K562 (cell line): ENCODE results near the gene DDR1. TPM values are rescaled to one million over a fixed set of nuclear protein-coding genes. Genes with fewer than 3 reads are reported as not detected.

Experiments
- ASH1L ChIP-seq: fragments of 450-650 bp; IDR thresholded peaks from 2 replicates; pipeline ENCODE4 v1.6.1; 2018; ENCODE audit warnings: borderline replicate concordance, mild to moderate bottlenecking, low read depth; ENCODE audit not compliant: partially characterized antibody
- CHAMP1 ChIP-seq: fragments of 450-650 bp; IDR thresholded peaks from 2 replicates; pipeline ENCODE4 v1.6.1; 2016; ENCODE audit warnings: mild to moderate bottlenecking
- CREB3L1 ChIP-seq: fragments of 450-650 bp; IDR thresholded peaks from 2 replicates; pipeline ENCODE4 v1.6.1; 2014; ENCODE audit warnings: low read depth, mild to moderate bottlenecking, moderate library complexity, borderline replicate concordance
- E2F5 ChIP-seq: sonication (generic); formaldehyde crosslinking; IDR thresholded peaks from 2 replicates; pipeline ENCODE4 v1.8.0; 2022; ENCODE audit warnings: mild to moderate bottlenecking, missing genetic modification reagents
- ELF1 ChIP-seq: fragments of 200-800 bp; sonication (Bioruptor generic); IDR thresholded peaks from 2 replicates; pipeline ENCODE4 v1.6.1; 2016; ENCODE audit warnings: missing genetic modification characterization, missing compliant biosample characterization
- ETS2 ChIP-seq: IDR thresholded peaks from 2 replicates; pipeline ENCODE4 v1.6.1; 2016; ENCODE audit warnings: borderline replicate concordance, missing genetic modification characterization, mild to moderate bottlenecking, moderate library complexity, missing compliant biosample characterization; ENCODE audit not compliant: poor library complexity, severe bottlenecking
- HCFC1 ChIP-seq: IDR thresholded peaks from 2 replicates; pipeline ENCODE4 v1.6.1; 2012; ENCODE audit warnings: low read depth, low read length, improper control_type of control experiment
- MAFF ChIP-seq: IDR thresholded peaks from 2 replicates; pipeline ENCODE4 v1.6.1; 2012; ENCODE audit warnings: low read length, improper control_type of control experiment
- NCOA4 ChIP-seq: fragments of 450-650 bp; IDR thresholded peaks from 2 replicates; pipeline ENCODE4 v1.6.1; 2018; ENCODE audit warnings: mild to moderate bottlenecking; ENCODE audit not compliant: partially characterized antibody
- NUFIP1 ChIP-seq: fragments of 450-650 bp; IDR thresholded peaks from 2 replicates; pipeline ENCODE4 v1.6.1; 2018; ENCODE audit not compliant: partially characterized antibody
- POLR2G ChIP-seq: fragments of 200-400 bp; formaldehyde crosslinking; IDR thresholded peaks from 2 replicates; pipeline ENCODE4 v1.6.1; 2017; ENCODE audit warnings: low read depth, mild to moderate bottlenecking, antibody characterized with exemption, low read length, moderate library complexity
- SIN3B ChIP-seq: fragments of 450-650 bp; IDR thresholded peaks from 2 replicates; pipeline ENCODE4 v1.6.1; 2017; ENCODE audit warnings: low read depth, mild to moderate bottlenecking, moderate library complexity
- SMARCE1 ChIP-seq: fragments of 450-650 bp; IDR thresholded peaks from 2 replicates; pipeline ENCODE4 v1.7.1; 2016; ENCODE audit warnings: mild to moderate bottlenecking
- TBP ChIP-seq: optimal IDR thresholded peaks from 2 replicates; pipeline ENCODE3; 2011; ENCODE audit warnings: low read depth, low read length, improper control_type of control experiment
- ZNF124 ChIP-seq: sonication (generic); formaldehyde crosslinking; IDR thresholded peaks from 2 replicates; pipeline ENCODE4 v1.8.1; 2022; ENCODE audit warnings: missing genetic modification reagents
- polyA plus RNA-seq, 8 experiments: library from polyadenylated mRNA; depleted of rRNA in 4 of 8; stranded (reverse) in 5 of 8; unstranded in 3 of 8; fragments of >200 nt; fragmentation: Nextera tagmentation in 2 of 8; fragmentation: Illumina TruSeq in 1 of 8; extraction: Ambion mirVana in 2 of 8; extraction: Trizol in 1 of 8; gene quantifications; 2 replicates each; pipeline versions ENCODE4 v1.2.1 to v1.2.3, GENCODE V29; 2011 to 2014; ENCODE audit warnings: inconsistent platforms in 1 of 8, missing spikeins in 1 of 8
- total RNA-seq, 7 experiments: library from RNA; depleted of rRNA in 6 of 7; stranded (reverse); fragments of >200 nt in 6 of 7; fragmentation: Illumina TruSeq in 2 of 7; extraction: Trizol in 2 of 7; gene quantifications; 2 replicates each; pipeline versions ENCODE4 v1.2.1 to v1.2.3, GENCODE V29; 2011 to 2021; ENCODE audit warnings: low replicate concordance in 1 of 7
- TF ChIP-seq, protein P1 (sequence below): sonication (generic); formaldehyde crosslinking; IDR thresholded peaks from 2 replicates; pipeline ENCODE4 v1.8.0; 2023; ENCODE audit warnings: mild to moderate bottlenecking, missing genetic modification reagents
- TF ChIP-seq, protein P2 (sequence below): fragments of 450-650 bp; IDR thresholded peaks from 2 replicates; pipeline ENCODE4 v1.6.1; 2017; ENCODE audit warnings: antibody characterized with exemption

The DDR1 gene
- total and polyA plus RNA-seq, 9 of the 15 experiments (the other 6 are each of a cell fraction or from before 2014, with no cell fraction given), result 1.4 to 44.6 (median 12.2) TPM

DNA sequence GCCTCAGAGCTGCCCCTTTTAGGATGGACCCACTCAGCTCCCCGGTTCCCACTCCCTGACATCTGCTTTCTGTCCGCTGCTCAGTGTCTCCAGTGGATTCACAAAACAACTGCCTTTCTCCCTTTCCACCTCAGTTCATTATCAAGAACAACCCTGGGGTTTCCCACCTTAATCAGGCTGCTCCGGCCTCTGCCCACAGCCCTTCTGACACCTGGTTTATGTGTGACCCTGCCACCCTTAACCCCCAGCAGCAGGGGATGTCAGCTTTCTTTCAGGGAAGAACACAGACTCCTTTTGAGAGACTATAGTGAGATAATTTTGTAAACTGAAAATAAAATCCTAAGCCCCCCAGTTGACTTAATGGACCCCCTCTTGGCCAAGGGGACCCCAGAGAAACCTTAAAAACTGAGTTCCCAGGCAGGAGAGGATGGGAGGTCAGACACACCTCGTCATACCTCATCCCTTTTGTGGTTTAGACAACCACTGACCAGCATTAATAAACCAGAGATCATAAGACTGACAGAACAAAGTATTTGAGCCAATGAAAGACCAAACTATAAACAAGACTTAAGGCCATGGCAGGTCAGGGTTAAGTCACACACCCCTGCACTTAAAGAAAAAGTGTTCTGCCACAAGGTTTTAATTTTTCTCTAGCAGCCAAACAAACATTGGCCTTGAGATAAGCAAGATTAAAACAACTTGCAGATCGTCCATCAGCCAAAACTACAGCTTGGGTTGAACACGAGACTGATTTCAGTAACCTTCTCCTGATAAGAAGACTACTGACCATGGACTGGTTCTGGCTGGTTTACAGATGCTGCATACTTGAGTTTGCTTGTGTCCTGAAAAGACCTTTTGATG, 42.4 kb upstream of the DDR1 start (continued):
- TF ChIP-seq, protein P1, sequence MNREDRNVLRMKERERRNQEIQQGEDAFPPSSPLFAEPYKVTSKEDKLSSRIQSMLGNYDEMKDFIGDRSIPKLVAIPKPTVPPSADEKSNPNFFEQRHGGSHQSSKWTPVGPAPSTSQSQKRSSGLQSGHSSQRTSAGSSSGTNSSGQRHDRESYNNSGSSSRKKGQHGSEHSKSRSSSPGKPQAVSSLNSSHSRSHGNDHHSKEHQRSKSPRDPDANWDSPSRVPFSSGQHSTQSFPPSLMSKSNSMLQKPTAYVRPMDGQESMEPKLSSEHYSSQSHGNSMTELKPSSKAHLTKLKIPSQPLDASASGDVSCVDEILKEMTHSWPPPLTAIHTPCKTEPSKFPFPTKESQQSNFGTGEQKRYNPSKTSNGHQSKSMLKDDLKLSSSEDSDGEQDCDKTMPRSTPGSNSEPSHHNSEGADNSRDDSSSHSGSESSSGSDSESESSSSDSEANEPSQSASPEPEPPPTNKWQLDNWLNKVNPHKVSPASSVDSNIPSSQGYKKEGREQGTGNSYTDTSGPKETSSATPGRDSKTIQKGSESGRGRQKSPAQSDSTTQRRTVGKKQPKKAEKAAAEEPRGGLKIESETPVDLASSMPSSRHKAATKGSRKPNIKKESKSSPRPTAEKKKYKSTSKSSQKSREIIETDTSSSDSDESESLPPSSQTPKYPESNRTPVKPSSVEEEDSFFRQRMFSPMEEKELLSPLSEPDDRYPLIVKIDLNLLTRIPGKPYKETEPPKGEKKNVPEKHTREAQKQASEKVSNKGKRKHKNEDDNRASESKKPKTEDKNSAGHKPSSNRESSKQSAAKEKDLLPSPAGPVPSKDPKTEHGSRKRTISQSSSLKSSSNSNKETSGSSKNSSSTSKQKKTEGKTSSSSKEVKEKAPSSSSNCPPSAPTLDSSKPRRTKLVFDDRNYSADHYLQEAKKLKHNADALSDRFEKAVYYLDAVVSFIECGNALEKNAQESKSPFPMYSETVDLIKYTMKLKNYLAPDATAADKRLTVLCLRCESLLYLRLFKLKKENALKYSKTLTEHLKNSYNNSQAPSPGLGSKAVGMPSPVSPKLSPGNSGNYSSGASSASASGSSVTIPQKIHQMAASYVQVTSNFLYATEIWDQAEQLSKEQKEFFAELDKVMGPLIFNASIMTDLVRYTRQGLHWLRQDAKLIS (CRISPR knock-in tag), result no peak
- TF ChIP-seq CHAMP1 (no peak), HCFC1 (no peak), ETS2 (no peak), POLR2G (no peak), TBP (no peak), SIN3B (no peak), CREB3L1 (no peak), MAFF (no peak), ELF1 (tag) (no peak), NCOA4 (no peak), E2F5 (no peak), ZNF124 (CRISPR knock-in tag) (no peak), NUFIP1 (no peak), SMARCE1 (no peak), ASH1L (no peak)
- TF ChIP-seq, protein P2, sequence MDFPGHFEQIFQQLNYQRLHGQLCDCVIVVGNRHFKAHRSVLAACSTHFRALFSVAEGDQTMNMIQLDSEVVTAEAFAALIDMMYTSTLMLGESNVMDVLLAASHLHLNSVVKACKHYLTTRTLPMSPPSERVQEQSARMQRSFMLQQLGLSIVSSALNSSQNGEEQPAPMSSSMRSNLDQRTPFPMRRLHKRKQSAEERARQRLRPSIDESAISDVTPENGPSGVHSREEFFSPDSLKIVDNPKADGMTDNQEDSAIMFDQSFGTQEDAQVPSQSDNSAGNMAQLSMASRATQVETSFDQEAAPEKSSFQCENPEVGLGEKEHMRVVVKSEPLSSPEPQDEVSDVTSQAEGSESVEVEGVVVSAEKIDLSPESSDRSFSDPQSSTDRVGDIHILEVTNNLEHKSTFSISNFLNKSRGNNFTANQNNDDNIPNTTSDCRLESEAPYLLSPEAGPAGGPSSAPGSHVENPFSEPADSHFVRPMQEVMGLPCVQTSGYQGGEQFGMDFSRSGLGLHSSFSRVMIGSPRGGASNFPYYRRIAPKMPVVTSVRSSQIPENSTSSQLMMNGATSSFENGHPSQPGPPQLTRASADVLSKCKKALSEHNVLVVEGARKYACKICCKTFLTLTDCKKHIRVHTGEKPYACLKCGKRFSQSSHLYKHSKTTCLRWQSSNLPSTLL, result no peak
